Activated CD4-positive, alpha-beta T cell treated with anti-CD3 and anti-CD28 coated beads, Interleukin-10, Interleukin-2, amounts not matched to agents 100 ng/mL and 50 ng/mL, durations not matched to agents 16 hours and 8 hours (primary cell): Measurements from ENCODE around the gene SLC31A1.
A peak's percentile ranks its signal among the peaks of the same experiment; 100 is the strongest.

Experiments used
- DNase-seq: peaks from one replicate; pipeline ENCODE4 v3.0.0-alpha.2; 2020

The SLC31A1 gene

GRCh38 chr9:113309204-113309813 is 88.0 kb downstream of the SLC31A1 start:
- peak; percentile 54 for DNase-seq

- no peak for DNase-seq
Measured at GRCh38 chr9:113310538-113310937, 89.2 kb downstream of the SLC31A1 start.

- DNase-seq, result no peak
Measured at GRCh38 chr9:113311961-113312360, 90.6 kb downstream of the SLC31A1 start.

GRCh38 chr9:113313261-113313660 is 91.9 kb downstream of the SLC31A1 start:
- DNase-seq, result no peak
